ENCODE results near the gene PCDHA6.
"Not testable (repeated sequence)": the region's sequence is repeated elsewhere in the genome, so short reads cannot be mapped to it uniquely, and the experiment has no call there.

Gene PCDHA6

GRCh38 chr5:140821375-140822280 is 6.1 kb upstream of the PCDHA6 start, which contains the start of gene PCDHA5:
Gene PCDHA5, plus strand, starts transcription at chr5:140821613.
- peak; percentile 7 for DNase-seq (ENCODE audit: low read depth, low spot score)

- DNase-seq (ENCODE audit: low read depth, low spot score), result no peak
Observed at GRCh38 chr5:140822281-140822629, 5.5 kb upstream of the PCDHA6 start.

- not testable (repeated sequence) for DNase-seq (ENCODE audit: low read depth, low spot score)
Observed at GRCh38 chr5:140822969-140823368, 4.8 kb upstream of the PCDHA6 start.

- DNase-seq (ENCODE audit: low read depth, low spot score), result no peak
Observed at GRCh38 chr5:140823475-140823874, 4.3 kb upstream of the PCDHA6 start.

GRCh38 chr5:140828362-140828737 is 590 bp downstream of the PCDHA6 start:
- DNase-seq (ENCODE audit: low read depth, low spot score), result no peak

- DNase-seq (ENCODE audit: low read depth, low spot score), result not testable (repeated sequence)
Observed at GRCh38 chr5:140829511-140830501, 2.0 kb downstream of the PCDHA6 start.

- DNase-seq (ENCODE audit: low read depth, low spot score), result peak; percentile 3
Observed at GRCh38 chr5:140833993-140834392, 6.2 kb downstream of the PCDHA6 start, which contains the start of gene PCDHA7. Gene PCDHA7, plus strand, starts transcription at chr5:140834269. Its CDS starts 115 bp downstream, at chr5:140834384.

- DNase-seq (ENCODE audit: low read depth, low spot score), result not testable (repeated sequence)
Observed at GRCh38 chr5:140834439-140835008, 6.8 kb downstream of the PCDHA6 start.

GRCh38 chr5:140835622-140836510 is 8.1 kb downstream of the PCDHA6 start:
- no peak for DNase-seq (ENCODE audit: low read depth, low spot score)

- no peak for DNase-seq (ENCODE audit: low read depth, low spot score)
Observed at GRCh38 chr5:140840978-140841962, 13.5 kb downstream of the PCDHA6 start, which contains the start of gene PCDHA8. Gene PCDHA8, plus strand, starts transcription at chr5:140841187. Its CDS starts 135 bp downstream, at chr5:140841322.

GRCh38 chr5:140842798-140843733 is 15.3 kb downstream of the PCDHA6 start:
- DNase-seq (ENCODE audit: low read depth, low spot score), result no peak

GRCh38 chr5:140848139-140849102 is 20.7 kb downstream of the PCDHA6 start, which contains the start of gene PCDHA9:
Gene PCDHA9, plus strand, starts transcription at chr5:140848382. Its CDS starts 114 bp downstream, at chr5:140848496.
- not testable (repeated sequence) for DNase-seq (ENCODE audit: low read depth, low spot score)

GRCh38 chr5:140849831-140850634 is 22.3 kb downstream of the PCDHA6 start:
- DNase-seq (ENCODE audit: low read depth, low spot score), result not testable (repeated sequence)

GRCh38 chr5:140855772-140856674 is 28.3 kb downstream of the PCDHA6 start, which contains the start of gene PCDHA10:
Gene PCDHA10, plus strand, starts transcription at chr5:140855897. Its CDS starts 152 bp downstream, at chr5:140856049.
- peak; percentile 15 for DNase-seq (ENCODE audit: low read depth, low spot score)
